ENCODE measurements around the gene AACS. TPM values are rescaled to one million over a fixed set of nuclear protein-coding genes. Genes with fewer than 3 reads are reported as not detected.

AACS gene
- polyA plus RNA-seq, 1 donor (not counting 4 experiments of a cell fraction or from before 2014, with no cell fraction given): 27.0 TPM

DNA sequence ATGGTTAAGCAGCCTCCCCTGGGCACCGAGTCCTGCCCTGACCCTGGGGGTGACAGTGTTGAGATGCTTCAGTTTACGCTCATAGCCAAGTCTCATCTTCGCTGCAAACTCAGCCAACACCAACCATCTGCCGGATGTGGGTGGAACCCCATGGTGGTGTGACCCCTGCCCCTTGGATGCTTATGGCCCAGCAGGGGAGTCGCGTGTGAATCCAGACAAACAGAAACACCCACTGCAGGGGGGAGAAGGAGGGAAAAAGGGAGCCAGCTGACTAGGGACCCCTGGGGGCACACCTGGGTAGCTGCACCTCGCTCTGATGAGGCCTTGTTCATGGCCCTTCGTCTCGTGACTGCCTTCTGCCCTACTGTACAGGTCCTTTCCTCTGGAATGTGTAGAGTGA is 23.8 kb downstream of the AACS start:
- H3K4me2 ChIP-seq (ENCODE audit: control insufficient read depth, extremely low read depth, insufficient read depth, low read depth, low read length): no peak overlapping the region
- FAIRE-seq (no peak), DNase-seq (ENCODE audit: low read depth, low spot score) (no peak)
- H2AFZ ChIP-seq (ENCODE audit: control insufficient read depth, low read length): no peak overlapping the region
- H3K27me3 ChIP-seq (ENCODE audit: control insufficient read depth, extremely low read depth, insufficient read depth, low read length): no peaks in the 10 kb centered on the region
- H3K27ac ChIP-seq (ENCODE audit: control insufficient read depth, insufficient read depth, low read length): no peak overlapping the region
- H3K36me3 ChIP-seq (ENCODE audit: control insufficient read depth in 2 of 2, extremely low read depth in 1 of 2, insufficient read depth in 2 of 2, low read length in 2 of 2): peaks cover 26 to 31% of the 10 kb centered on the region in 2 experiments
- no peaks in the 10 kb centered on the region for H3K9me3 ChIP-seq (ENCODE audit: control insufficient read depth, low read depth, low read length)
- H3K4me3 ChIP-seq (ENCODE audit: control insufficient read depth in 2 of 3, extremely low read depth in 1 of 3, insufficient read depth in 2 of 3, low read depth in 1 of 3, low read length in 3 of 3): no peak overlapping the region
- H3K79me2 ChIP-seq (ENCODE audit: control insufficient read depth, insufficient read depth, low read length): no peaks in the 10 kb centered on the region
- H4K20me1 ChIP-seq (ENCODE audit: control insufficient read depth, extremely low read depth, insufficient read depth, low read length): no peaks in the 10 kb centered on the region
- dilution Hi-C loops (cut with MboI; ENCODE audit: extremely low pct_ligation_motif_present, low sequenced_read_pairs): no loop called here
- peaks cover 12% of the 10 kb centered on the region for H3K4me1 ChIP-seq (ENCODE audit: control insufficient read depth, extremely low read depth, insufficient read depth, low read length)
- H3K9ac ChIP-seq (ENCODE audit: control insufficient read depth, extremely low read depth, insufficient read depth, low read length): no peak overlapping the region
- TF ChIP-seq, protein P1, sequence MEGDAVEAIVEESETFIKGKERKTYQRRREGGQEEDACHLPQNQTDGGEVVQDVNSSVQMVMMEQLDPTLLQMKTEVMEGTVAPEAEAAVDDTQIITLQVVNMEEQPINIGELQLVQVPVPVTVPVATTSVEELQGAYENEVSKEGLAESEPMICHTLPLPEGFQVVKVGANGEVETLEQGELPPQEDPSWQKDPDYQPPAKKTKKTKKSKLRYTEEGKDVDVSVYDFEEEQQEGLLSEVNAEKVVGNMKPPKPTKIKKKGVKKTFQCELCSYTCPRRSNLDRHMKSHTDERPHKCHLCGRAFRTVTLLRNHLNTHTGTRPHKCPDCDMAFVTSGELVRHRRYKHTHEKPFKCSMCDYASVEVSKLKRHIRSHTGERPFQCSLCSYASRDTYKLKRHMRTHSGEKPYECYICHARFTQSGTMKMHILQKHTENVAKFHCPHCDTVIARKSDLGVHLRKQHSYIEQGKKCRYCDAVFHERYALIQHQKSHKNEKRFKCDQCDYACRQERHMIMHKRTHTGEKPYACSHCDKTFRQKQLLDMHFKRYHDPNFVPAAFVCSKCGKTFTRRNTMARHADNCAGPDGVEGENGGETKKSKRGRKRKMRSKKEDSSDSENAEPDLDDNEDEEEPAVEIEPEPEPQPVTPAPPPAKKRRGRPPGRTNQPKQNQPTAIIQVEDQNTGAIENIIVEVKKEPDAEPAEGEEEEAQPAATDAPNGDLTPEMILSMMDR (optimal IDR thresholded peaks at IDR 0.05 in 1 of 3, IDR thresholded peaks at IDR 0.05 in 1 of 3, conservative IDR thresholded peaks at IDR 0.05 in 1 of 3; ENCODE audit: extremely low read depth in 1 of 3, insufficient read depth in 2 of 3, low read length in 3 of 3): no peak
- TF ChIP-seq EZH2 (IDR thresholded peaks at IDR 0.05; ENCODE audit: low read length): no peak
- no peaks in the 10 kb centered on the region for H3K9me1 ChIP-seq (ENCODE audit: control insufficient read depth, extremely low read depth, insufficient read depth, low read length)

DNA sequence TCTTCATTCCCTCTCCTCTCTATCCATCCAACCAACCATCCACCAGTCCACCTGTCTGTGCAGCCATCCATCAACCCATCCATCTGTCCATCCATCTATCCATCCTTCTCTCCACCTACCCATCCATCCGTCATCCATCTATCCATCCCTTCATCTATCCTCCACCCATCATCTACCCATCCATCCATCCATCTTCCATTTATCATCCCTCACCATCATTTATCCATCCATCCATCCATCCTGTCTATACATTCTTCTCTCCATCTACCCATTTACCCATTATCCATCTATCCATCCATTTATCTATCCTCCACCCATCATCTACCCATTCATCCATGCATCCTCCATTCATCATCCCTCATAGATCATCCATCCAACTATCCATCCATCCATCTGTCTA is 24.4 kb downstream of the AACS start:
- dilution Hi-C loops (cut with MboI; ENCODE audit: extremely low pct_ligation_motif_present, low sequenced_read_pairs): no loop called here
- H3K9me1 ChIP-seq (ENCODE audit: control insufficient read depth, extremely low read depth, insufficient read depth, low read length): no peaks in the 10 kb centered on the region
- no peak overlapping the region for H3K4me3 ChIP-seq (ENCODE audit: control insufficient read depth in 2 of 3, extremely low read depth in 1 of 3, insufficient read depth in 2 of 3, low read depth in 1 of 3, low read length in 3 of 3)
- H3K36me3 ChIP-seq (ENCODE audit: control insufficient read depth in 2 of 2, extremely low read depth in 1 of 2, insufficient read depth in 2 of 2, low read length in 2 of 2): peaks cover 31% of the 10 kb centered on the region in 2 experiments
- H4K20me1 ChIP-seq (ENCODE audit: control insufficient read depth, extremely low read depth, insufficient read depth, low read length): peaks cover 4% of the 10 kb centered on the region
- no peak overlapping the region for H3K27ac ChIP-seq (ENCODE audit: control insufficient read depth, insufficient read depth, low read length)
- DNase-seq (ENCODE audit: low read depth, low spot score) (no peak), FAIRE-seq (no peak)
- no peak overlapping the region for H3K9ac ChIP-seq (ENCODE audit: control insufficient read depth, extremely low read depth, insufficient read depth, low read length)
- H3K4me2 ChIP-seq (ENCODE audit: control insufficient read depth, extremely low read depth, insufficient read depth, low read depth, low read length): no peak overlapping the region
- H3K27me3 ChIP-seq (ENCODE audit: control insufficient read depth, extremely low read depth, insufficient read depth, low read length): no peaks in the 10 kb centered on the region
- no peak overlapping the region for H2AFZ ChIP-seq (ENCODE audit: control insufficient read depth, low read length)
- H3K79me2 ChIP-seq (ENCODE audit: control insufficient read depth, insufficient read depth, low read length): no peaks in the 10 kb centered on the region
- no peaks in the 10 kb centered on the region for H3K9me3 ChIP-seq (ENCODE audit: control insufficient read depth, low read depth, low read length)
- TF ChIP-seq EZH2 (IDR thresholded peaks at IDR 0.05; ENCODE audit: low read length): no peak
- TF ChIP-seq, protein P1 (optimal IDR thresholded peaks at IDR 0.05 in 1 of 3, IDR thresholded peaks at IDR 0.05 in 1 of 3, conservative IDR thresholded peaks at IDR 0.05 in 1 of 3; ENCODE audit: extremely low read depth in 1 of 3, insufficient read depth in 2 of 3, low read length in 3 of 3): no peak
- peaks cover 12% of the 10 kb centered on the region for H3K4me1 ChIP-seq (ENCODE audit: control insufficient read depth, extremely low read depth, insufficient read depth, low read length)
